ENCODE measurements around the gene RHBDL2.
"Not testable (repeated sequence)": the region's sequence is repeated elsewhere in the genome, so short reads cannot be mapped to it uniquely, and the experiment has no call there.

Gene RHBDL2

GRCh38 chr1:38929476-38929875 lies 12.2 kb downstream of the RHBDL2 start:
- no peak for DNase-seq

GRCh38 chr1:38929054-38929453 lies 12.6 kb downstream of the RHBDL2 start:
- DNase-seq: no peak

GRCh38 chr1:38926091-38926490 lies 15.5 kb downstream of the RHBDL2 start:
- no peak for DNase-seq

GRCh38 chr1:38925391-38925790 lies 16.2 kb downstream of the RHBDL2 start:
- no peak for DNase-seq

GRCh38 chr1:38923607-38924006 lies 18.0 kb downstream of the RHBDL2 start:
- DNase-seq: no peak

- DNase-seq: no peak
Observed at GRCh38 chr1:38919130-38919529, 22.5 kb downstream of the RHBDL2 start.

- DNase-seq: no peak
Observed at GRCh38 chr1:38918568-38918967, 23.1 kb downstream of the RHBDL2 start.

GRCh38 chr1:38917772-38918171 lies 23.9 kb downstream of the RHBDL2 start:
- no peak for DNase-seq

- DNase-seq: no peak
Observed at GRCh38 chr1:38917337-38917736, 24.3 kb downstream of the RHBDL2 start.

- DNase-seq: no peak
Observed at GRCh38 chr1:38915352-38915948, 26.2 kb downstream of the RHBDL2 start.

- not testable (repeated sequence) for DNase-seq
Observed at GRCh38 chr1:38914908-38915307, 26.7 kb downstream of the RHBDL2 start.

- DNase-seq: no peak
Observed at GRCh38 chr1:38908821-38909220, 32.8 kb downstream of the RHBDL2 start.

- no peak for DNase-seq
Observed at GRCh38 chr1:38905985-38906384, 35.6 kb downstream of the RHBDL2 start.

GRCh38 chr1:38899560-38899959 lies 42.1 kb downstream of the RHBDL2 start:
- DNase-seq: no peak

GRCh38 chr1:38898653-38899230 lies 42.9 kb downstream of the RHBDL2 start:
- no peak for DNase-seq

GRCh38 chr1:38896169-38896568 lies 45.5 kb downstream of the RHBDL2 start:
- DNase-seq: no peak

GRCh38 chr1:38892976-38893375 lies 48.7 kb downstream of the RHBDL2 start:
- DNase-seq: no peak

- no peak for DNase-seq
Observed at GRCh38 chr1:38891753-38892152, 49.9 kb downstream of the RHBDL2 start.

- no peak for DNase-seq
Observed at GRCh38 chr1:38889589-38889988, 52.0 kb downstream of the RHBDL2 start.

- no peak for DNase-seq
Observed at GRCh38 chr1:38888423-38889333, 53.0 kb downstream of the RHBDL2 start.

- DNase-seq: no peak
Observed at GRCh38 chr1:38885092-38885491, 56.5 kb downstream of the RHBDL2 start.

GRCh38 chr1:38881487-38881886 lies 60.1 kb downstream of the RHBDL2 start, which contains the start of gene GJA9:
TSS of gene GJA9 (minus strand) at chr1:38881587. CDS start at chr1:38876098, 5,489 bp downstream.
- DNase-seq: no peak

GRCh38 chr1:38875811-38876210 lies 65.8 kb downstream of the RHBDL2 start:
- DNase-seq: no peak

Data from T-helper 9 cell (primary cell).